Stimulated activated CD8-positive, alpha-beta memory T cell treated with anti-CD3 and anti-CD28 coated beads, Interleukin-2, amount 100 ng/mL, for 48 hours (primary cell): ENCODE results near the gene F7.
A peak's percentile ranks its signal among the peaks of the same experiment; 100 is the strongest.

Experiments used
- DNase-seq, 2 donors: peaks; one replicate each; pipeline ENCODE4 v3.0.0-alpha.2; 2020; ENCODE audit warnings: low read depth in 2 of 2

Gene F7

DNA sequence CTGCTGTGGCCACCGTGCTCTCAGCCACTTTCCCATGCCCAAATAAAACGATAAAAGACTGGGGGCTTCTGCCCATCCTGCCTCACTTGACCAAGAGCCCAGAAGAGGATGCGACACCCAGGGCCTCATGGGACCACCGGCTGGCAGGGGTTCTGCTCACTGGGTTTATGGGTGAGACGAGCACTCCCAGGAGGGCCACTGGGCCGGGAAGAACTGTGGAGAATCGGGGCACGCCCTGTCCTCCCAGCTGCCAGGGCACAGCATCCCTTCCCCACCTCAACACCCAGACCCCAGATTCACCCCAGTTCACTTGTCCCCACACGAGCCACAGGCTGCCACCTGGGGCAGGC is 12.3 kb downstream of the F7 start:
- DNase-seq, result no peak

DNA sequence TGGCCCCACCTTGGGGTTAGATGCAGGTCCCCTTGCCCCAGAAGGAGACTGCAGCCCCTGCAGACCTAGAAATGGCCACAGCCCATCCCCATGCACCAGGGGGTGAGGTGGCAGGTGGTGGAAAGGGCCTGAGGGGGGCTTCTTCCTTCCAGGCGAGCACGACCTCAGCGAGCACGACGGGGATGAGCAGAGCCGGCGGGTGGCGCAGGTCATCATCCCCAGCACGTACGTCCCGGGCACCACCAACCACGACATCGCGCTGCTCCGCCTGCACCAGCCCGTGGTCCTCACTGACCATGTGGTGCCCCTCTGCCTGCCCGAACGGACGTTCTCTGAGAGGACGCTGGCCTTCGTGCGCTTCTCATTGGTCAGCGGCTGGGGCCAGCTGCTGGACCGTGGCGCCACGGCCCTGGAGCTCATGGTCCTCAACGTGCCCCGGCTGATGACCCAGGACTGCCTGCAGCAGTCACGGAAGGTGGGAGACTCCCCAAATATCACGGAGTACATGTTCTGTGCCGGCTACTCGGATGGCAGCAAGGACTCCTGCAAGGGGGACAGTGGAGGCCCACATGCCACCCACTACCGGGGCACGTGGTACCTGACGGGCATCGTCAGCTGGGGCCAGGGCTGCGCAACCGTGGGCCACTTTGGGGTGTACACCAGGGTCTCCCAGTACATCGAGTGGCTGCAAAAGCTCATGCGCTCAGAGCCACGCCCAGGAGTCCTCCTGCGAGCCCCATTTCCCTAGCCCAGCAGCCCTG is 12.8 kb downstream of the F7 start:
- DNase-seq, result no peak

DNA sequence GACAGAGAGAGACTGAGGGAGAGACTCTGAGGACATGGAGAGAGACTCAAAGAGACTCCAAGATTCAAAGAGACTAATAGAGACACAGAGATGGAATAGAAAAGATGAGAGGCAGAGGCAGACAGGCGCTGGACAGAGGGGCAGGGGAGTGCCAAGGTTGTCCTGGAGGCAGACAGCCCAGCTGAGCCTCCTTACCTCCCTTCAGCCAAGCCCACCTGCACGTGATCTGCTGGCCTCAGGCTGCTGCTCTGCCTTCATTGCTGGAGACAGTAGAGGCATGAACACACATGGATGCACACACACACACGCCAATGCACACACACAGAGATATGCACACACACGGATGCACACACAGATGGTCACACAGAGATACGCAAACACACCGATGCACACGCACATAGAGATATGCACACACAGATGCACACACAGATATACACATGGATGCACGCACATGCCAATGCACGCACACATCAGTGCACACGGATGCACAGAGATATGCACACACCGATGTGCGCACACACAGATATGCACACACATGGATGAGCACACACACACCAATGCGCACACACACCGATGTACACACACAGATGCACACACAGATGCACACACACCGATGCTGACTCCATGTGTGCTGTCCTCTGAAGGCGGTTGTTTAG is 13.7 kb downstream of the F7 start:
- DNase-seq, result no peak

DNA sequence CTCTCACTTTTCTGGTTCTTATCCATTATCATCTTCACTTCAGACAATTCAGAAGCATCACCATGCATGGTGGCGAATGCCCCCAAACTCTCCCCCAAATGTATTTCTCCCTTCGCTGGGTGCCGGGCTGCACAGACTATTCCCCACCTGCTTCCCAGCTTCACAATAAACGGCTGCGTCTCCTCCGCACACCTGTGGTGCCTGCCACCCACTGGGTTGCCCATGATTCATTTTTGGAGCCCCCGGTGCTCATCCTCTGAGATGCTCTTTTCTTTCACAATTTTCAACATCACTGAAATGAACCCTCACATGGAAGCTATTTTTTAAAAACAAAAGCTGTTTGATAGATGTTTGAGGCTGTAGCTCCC is 14.2 kb downstream of the F7 start:
- no peak for DNase-seq

DNA sequence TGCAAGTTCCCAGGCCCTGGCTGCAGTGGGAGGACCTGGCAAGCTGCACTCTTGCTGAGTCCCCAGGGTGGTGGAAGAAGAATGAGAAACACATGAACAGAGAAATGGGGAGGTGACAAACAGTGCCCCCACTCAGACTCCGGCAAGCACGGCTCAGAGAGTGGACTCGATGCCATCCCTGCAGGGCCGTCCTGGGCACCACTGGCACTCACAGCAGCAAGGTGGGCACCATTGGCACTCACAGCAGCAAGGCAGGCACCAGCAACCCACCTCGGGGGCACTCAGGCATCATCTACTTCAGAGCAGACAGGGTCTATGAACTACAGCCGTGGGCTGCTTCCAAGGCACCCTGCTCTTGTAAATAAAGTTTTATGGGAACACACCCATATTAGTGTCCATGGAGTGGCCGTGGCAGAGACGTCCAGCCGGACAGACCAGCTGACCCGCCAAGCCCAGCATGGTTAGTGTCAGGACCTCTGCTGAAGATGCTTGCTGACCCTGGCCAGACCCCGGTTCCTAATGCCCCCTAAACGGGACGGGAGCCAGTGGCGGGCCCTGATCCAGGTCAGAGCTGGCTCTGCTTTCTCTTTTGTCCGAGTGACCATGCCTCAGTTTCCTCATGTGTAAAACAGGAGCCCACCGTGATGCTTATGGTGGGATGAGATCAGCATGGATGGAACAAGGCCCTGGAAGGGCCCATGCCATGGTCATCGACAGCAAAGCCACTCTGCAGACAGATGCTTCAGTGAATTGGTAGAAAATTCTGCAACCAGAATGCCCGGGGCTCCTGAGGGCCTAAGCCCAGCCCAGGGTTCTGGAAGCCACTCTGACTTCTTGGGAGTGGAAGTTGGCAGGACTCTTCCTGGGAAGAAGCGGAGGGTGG is 14.9 kb downstream of the F7 start:
- no peak for DNase-seq

DNA sequence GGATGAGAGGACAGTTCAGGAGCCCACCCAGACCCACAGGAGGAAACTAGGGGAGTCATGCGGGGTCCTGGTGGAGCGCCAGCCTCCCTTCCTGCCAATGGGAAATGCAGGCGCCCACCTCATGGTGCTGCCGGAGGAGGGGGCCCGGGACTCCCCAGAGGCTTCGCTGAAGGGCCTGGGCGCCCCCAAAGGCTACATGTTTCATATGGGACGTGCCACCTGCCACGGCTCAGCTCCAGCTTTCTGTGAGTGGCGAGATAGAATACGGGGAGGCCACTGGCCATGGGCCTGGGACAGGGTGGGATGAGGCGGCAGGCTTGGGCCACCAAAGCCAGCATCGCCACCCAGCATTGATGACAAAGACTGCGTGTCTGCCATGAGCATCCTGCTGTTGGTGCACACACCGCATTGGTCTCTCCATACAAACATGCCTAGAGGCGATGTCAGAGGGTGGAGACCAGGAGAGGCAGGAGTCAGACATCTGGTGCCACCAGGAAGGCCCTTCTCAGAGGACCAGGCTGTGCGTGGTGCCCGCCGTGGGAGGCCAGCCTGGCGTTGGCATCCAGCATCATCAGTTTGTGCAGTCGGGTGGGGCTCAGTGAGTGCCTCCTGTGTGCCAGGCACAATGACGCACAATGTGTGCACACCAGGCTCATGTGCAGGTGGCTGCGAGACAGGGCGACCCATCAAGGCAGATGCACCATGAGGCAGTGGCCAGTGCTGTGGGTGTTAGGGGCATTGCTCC is 15.8 kb downstream of the F7 start:
- DNase-seq, result no peak

DNA sequence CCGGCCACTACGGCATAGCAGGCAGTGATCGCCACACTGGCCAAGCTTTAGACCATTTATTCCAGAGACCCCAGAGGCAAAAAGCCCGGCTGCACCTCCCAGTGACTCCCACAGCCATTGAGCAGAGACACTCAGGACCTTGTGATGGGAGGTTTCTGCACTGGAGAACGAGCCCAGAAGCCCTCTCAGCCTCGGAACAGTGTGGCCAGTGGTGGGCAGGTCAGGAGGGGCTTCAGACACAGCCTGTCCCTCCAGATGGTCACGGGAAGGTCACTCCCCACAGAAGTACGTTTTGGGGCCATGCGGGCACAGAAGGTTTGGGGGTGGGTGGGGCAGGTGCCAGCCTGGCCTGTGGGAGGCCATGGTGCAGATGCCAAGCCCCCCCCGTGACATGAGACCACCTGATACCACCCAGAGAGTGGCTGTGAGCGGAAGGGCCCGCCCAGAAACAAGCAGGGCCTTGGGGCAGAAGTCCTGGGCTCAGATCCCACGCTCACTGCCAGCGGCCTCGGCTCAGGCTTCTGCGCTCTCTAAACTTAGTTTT is 16.4 kb downstream of the F7 start:
- DNase-seq, result no peak

DNA sequence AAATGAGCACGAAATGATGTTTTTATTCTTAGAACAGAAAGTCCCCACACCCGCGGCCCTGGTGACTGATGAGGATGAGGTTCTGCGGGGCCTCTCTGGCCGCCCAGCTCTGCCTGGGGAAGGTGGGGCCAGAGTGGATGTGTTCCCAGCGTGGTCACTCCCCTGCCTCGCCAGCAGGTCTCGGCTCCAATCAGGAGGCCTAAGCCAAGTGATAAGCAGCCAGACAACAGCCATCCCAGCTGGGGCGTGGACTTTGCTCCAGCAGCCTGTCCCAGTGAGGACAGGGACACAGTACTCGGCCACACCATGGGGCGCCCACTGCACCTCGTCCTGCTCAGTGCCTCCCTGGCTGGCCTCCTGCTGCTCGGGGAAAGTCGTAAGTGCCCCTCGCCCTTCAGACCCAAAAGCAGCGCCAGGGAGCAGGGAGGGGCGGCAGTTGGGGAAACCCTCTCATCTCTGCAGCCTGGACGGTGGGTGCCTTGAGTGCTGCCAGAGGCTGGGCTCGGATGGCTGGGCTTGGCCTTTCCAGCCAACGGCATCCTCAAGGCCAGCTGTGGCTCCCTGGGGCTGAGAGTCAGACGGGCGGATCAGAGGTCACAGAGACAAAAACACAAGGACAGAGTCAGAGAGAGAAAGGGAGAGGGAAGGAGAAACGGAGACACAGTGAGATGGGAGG is 17.1 kb downstream of the F7 start, which contains the start of gene F10:
Gene F10 (plus strand): TSS at position 250 of the 676 bp plus-strand sequence. CDS start 57 bp downstream, at position 307.
- no peak for DNase-seq

DNA sequence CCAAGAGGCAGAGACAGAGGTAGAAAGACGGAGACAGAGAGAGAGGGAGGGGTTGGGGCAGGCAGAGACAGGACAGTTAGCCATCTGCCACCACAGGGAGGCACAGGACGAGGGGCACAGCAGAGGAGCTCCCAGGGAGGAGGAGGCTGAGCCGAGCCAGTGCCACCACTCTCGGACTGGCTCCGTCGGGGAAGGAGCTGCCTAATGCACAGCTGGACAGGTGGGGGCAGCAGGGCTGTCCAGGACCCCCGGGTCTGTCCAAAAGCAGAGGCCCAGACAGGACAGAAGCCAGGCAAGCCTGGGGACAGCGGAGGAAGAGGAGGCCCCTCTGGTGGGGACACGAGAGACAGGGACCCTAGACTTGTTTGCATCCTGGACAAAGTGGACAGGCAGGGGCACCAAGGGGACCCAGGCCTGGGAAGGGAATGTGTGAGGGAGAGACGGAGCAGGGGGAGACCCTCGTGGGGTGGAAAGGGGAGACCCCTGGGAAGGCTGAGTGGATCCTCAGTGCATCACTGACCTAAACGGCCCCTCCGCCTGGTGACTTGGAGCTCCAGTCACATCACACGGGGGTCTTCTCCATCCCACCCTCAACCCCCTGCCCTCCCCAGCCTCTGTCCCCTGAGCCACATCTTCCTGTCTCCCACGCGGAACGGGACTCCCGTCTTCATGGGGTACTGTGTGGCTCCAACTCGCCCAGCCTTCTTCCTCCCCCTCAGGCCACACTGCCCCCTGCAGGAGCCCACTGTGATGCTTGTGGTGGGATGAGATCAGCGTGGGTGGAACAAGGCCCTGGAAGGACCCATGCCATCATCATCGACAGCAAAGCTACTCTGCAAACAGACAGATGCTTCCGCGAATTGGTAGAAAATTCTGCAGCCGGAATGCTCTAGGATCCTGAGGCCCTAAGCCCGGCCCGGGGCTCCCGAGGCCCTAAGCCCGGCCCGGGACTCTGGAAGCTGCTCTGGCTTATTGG is 17.9 kb downstream of the F7 start:
- DNase-seq, result no peak

DNA sequence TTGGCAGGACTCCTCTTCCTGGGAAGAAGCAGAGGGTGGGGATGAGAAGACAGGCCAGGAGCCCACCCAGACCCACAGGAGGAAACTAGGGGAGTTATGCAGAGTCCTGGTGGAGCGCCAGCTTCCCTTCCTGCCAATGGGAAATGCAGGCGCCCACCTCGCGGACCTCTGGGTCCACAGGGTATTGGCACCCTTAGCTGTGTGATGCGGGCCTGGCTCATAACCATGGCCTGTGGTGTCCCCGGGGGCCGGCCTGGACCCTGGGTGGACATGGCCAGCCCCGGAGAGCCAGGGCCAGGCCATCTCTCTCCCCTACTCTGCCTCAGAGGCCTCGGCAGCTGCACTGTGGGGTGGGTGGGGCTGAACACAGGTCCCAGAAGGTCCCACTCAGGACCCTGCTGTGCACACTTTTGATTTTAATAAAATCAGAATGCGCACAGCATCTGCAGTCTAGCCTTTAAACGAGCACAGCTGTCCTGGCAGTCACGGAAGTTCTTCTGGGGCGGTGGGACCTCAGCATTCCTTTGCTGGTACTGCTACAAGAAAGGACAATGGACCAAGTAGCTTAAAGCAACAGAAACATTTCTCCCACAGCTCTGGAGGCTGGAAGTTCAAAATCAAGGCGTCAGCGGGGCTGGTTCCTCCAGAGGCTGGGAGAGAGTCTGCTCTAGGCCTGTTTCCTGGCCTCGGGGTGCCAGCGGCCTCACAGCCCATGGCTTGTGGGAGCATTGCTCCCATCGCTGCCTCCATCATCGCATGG is 18.8 kb downstream of the F7 start:
- no peak for DNase-seq

DNA sequence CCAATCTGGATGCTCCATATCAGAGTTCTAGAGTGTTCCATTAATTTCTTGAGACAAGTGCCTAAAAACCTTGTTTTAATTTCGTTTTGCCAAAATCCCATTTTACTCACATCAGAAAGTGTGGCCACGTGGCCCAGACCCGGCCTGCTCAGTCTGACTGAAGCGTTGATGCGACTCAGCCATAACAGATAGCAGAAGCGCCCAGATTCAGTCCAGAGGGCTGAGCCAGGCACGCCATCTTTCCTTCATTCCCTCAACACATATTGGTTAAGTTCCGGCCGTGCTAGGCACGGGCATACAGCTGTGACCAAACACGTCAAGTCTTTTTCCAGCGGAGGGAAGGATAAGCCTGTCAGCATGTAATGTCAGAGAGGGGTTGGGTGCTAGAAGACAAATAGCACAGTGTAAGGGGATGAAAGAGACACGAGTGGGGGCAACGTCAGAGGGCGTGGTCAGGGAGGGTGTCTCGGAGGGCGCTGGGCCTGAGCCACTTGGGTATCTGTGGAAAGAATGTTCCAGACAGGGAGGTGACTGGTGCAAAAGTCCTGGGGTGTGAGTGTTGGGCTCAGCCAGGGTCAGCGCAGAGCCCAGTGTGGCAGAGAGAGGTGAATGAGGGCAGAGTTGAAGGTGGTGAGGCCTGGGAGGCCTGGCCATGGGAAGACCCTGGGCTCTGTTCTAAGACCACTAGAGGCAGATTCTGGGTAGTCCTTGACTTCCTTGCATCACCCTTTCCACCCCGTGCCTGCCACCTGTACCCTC is 20.1 kb downstream of the F7 start:
- DNase-seq, result no peak

DNA sequence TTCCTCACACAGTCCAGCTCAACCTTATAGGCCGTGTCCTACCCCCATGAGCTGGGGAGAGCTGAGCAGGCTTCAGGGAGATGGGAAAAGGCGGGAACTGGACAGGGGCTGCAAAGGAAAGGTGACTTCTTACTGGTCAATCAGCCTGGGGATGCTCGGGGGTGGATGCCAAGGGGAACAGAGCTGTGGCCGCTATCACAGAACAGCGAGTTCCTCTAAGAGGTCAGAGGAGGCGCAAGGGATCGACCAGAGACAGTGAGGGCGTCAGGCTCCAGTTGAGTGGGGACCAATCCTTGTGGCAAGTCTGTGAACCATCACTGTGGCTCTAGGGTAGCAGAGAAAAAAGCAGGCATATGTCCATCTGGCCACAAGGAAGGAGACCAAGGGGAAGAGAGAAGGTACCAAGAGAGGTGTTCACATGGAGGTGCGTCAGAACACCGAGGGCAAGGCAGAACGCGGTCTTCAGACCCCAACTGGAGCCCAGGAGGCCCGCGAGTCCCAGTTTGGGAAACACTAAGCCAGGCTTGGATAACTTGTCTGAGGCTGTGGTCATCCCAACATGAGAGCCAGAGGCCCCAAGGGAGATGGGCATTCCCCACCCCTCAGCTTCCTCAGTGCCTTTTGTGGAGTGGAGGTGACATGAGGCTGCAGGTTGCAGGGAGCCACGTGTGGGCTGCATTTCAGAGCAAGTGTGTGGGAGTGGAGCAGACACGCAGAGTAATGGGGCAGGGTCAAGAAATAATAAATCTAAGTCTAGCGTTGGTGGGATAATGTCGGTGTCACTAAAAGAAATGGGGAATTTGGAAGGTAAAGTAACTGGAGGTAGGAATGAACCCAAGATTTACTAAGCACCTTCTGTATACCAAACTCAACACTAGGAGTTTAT is 20.9 kb downstream of the F7 start:
- DNase-seq, result no peak

DNA sequence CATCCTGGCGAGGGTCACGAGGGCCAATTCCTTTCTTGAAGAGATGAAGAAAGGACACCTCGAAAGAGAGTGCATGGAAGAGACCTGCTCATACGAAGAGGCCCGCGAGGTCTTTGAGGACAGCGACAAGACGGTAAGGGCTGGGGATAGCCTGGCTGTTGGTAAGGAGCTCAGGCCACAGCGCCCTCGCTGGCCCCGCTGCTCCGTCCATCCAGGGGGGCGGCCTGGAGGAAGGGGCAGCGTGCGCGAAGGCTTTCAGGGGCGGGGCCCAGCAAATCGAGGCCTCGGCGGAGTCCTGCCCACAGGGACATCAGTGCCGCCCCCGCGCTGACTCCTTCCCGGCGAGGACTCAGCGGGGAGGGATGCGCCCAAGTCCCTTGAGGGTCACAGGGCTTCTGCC is 23.9 kb downstream of the F7 start:
- no peak for DNase-seq

DNA sequence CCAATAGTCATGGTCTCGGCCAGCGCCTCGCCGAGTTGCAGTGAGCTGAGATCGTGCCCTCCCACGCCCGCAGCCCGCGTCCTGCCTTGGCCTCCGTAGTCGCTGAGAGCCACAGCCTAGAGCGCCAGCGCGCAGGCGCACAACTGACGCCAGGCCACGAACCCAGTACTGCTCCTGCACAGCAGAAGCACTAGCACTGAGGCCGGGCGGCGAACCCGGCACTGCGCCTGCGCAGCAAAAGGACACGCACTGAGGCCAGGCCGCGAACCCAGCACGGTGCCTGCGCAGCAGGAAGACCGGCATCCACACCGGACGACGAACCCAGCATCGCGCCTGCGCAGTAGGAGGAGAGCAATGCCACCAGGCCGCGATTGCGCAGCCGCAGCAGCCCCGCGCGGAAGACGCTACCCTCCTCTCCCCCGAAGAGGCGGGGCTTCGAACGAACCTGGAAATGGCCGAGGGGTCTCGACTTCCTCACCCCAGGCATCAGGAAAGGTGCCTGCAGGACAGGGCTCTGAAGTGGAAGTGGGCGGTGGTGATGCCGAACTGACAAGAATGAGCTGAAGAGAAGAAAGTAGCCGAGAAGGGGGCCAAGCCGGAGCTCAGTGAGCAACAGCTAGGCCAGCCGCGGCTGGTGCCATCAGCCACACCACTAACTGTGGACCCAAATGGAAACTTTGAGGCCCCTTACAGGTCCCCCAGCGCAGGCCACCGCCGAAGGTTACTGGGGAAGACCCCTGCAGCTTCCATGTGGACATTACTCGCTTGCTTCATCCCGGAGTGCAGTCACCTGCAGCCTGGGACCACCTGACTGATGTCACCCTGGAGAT is 24.5 kb downstream of the F7 start:
- DNase-seq, result peak in 1 of 2 donors; percentile 23

DNA sequence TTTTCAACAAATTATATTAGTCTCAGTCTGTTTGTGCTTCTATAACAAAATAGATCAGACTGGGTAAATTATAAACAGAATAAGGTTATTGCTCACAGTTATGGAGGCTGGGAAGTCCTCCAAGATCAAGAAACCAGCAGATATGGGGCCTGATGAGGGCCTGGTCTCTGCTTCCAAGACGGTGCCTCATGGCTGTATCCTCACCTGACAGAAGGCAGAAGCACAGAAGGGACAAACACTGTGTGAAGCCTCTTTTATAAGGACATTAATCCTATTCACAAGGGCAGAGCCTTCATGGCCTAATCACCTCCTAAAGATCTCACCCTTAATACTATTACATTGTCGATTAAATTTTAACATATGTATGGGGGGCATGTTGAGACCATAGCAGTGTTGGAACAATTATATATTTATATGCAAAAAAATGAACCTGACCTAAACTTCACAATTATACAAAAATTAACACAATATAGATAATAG is 29.7 kb downstream of the F7 start:
- DNase-seq, result no peak

DNA sequence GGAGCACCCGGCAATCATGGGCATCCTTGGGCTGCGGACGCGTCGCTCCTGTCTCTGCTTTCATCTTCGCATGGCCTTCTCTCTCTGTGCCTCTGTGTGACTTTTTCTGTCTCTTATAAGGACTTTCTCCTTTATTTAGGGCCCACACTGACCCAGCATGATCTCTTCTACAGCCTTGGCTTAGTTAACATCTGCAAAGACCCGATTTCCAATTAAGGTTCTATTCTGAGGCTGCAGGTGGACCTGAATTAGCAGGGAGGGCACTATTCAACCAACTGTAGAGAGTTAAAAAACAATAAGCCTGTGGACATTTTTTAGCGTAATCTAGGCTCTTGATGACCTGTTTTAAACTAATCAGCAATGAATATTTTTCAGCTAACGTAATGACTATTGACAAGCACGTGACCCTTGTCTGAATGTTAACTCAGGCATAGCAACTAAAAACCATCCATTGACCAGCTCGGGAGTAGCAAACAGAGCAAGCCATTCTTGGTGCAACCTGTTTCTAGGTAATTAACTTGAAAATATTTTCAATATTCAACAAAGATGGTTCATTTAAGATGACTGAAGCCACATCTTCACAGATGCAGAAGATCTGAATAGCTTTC is 32.2 kb downstream of the F7 start:
- no peak for DNase-seq
